Measurements from ENCODE around the gene JCHAIN.
"Not testable (repeated sequence)": the region's sequence is repeated elsewhere in the genome, so short reads cannot be mapped to it uniquely, and the experiment has no call there.

Gene JCHAIN

GRCh38 chr4:70687821-70688794 is 21.8 kb upstream of the JCHAIN start, which contains the start of gene UTP3:
TSS of gene UTP3 (plus strand) at chr4:70688532. CDS start at chr4:70688678, 146 bp downstream.
- peak; percentile 96 for DNase-seq

- DNase-seq: no peak
Observed at GRCh38 chr4:70687392-70687791, 21.1 kb upstream of the JCHAIN start.

DNA sequence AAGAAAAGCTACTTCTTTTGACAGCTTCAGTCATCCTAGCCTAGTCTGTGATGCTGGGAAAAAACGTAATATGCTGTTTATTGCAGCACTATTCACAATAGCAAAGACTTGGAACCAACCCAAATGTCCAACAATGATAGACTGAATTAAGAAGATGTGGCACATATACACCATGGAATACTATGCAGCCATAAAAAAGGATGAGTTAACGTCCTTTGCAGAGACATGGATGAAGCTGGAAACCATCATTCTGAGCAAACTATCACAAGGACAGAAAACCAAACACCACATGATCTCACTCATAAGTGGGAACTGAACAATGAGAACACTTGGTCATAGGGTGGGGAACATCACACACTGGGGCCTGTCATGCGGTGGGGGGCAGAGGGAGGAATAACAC is 15.8 kb upstream of the JCHAIN start:
- DNase-seq: not testable (repeated sequence)

- no peak for DNase-seq
Observed at GRCh38 chr4:70681704-70682103, 15.4 kb upstream of the JCHAIN start.

- DNase-seq: no peak
Observed at GRCh38 chr4:70680934-70681333, 14.6 kb upstream of the JCHAIN start.

DNA sequence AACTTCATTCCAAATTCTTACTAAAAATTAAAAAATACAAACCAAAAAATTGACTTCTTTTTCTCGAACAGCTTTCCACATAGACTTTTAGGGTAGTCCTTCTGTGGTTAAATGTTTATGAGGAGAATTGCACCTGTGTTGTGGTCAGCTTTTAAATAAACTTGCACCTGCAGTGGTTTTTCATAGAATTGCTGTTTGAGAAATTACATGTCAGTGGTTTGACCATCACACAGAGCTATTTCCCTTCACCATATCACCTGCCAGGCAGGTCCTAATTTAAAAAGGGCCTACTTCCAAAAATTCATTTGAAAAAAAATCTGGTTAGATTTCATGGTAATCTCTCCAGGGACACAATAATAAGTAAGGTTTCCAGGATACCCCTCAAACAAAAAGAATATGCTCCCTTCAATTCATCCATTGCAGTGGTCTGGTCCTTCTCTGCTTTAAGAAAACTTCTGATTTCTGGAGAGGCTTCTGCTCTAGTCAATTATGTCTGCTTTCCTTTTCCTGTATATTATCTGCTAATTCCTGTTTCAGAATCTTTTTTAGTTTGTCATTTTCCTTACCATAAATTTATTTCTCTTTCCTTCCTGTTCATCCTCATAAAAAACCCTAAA is 12.2 kb upstream of the JCHAIN start:
- no peak for DNase-seq

GRCh38 chr4:70676554-70677090 is 10.3 kb upstream of the JCHAIN start:
- no peak for DNase-seq

GRCh38 chr4:70674731-70675130 is 8.4 kb upstream of the JCHAIN start:
- no peak for DNase-seq

GRCh38 chr4:70674191-70674590 is 7.9 kb upstream of the JCHAIN start:
- DNase-seq: no peak

DNA sequence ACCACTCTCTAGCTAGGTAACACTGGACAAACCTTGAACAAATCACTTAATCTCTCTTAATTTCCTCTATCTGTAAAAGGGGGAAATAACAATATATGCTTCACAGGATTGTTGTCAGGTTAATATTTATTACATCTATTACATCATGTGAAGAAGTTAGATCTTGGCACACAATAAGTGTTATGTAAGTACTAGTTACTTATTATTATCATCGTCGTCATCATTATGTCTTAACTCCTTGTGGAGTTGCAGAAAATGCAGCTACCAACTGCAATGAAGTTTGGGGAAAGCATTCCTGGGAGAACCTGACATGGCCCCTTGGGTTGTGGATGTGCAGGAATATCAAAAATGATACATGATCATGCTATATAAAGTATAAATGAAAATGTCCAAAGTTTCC is 4.8 kb upstream of the JCHAIN start:
- DNase-seq: no peak

DNA sequence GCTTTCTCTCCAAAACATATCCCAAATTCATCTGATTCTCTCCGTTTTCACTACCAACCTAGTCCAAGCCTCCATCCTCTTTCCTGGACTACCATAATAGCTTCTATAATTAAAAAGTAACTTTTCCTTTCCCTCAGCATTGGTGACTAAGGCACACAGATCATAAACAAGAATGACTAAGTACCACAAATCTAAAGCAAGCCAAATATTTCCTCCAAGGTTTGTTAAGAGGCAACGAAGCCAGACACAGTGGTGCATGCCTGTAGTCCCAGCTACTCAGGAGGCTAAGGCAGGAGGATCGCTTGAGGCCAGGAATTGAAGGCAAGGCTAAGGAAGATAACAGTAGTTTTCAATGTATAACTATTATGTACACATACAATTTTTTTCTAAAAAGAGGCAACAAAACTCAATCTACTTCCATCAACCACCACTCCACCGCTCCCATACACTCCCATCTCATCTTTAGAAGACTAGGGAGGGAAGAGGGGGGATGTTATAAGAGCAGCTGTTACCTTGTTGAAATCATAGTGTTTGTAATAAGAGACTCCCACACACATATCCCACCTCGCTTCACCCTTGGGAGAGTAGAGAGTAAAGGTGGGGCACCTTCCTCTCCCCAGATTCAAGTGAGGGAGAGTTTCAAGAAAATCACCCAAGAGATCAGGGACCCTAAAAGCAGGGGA is 4.2 kb upstream of the JCHAIN start:
- DNase-seq: no peak

DNA sequence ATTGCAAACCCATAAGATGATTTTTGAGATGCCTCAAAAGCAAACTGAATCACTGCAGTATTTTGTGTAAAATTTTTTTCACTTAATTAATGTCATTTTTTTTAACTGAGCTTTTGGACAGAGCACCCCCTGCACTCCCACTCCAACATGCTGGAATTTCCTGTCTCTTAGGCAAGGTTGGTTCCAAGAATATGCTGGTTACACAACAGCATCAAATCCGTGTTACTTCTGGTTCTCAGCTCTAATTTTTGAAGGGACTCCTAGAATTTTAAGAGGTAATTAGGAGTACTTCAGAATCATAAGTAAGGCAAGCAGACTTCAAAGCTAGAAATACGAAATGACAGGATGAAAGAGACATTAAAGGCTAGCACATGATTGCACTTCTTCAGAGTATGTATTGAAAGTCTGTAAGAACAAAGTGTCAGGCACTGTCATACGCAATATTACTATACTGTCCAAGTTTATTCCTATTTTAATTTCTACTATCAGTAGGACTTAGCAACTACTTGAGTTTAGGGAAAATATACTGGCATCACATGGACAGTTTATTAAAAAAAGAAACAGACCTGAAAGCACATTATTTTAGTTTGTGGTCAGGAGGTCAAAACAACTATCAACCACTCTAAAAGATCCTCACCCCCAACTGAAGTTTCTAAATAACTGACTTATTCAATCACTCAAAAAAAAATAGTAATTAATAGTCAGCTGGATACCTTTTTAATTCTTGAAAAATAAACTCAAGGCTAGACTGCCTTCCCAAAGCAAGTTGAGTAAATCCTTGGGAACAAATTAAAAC is 1.6 kb upstream of the JCHAIN start:
- DNase-seq: no peak

GRCh38 chr4:70661309-70661922 is 4.9 kb downstream of the JCHAIN start:
- DNase-seq: not testable (repeated sequence)

- DNase-seq: no peak
Observed at GRCh38 chr4:70660106-70660505, 6.2 kb downstream of the JCHAIN start.

- no peak for DNase-seq
Observed at GRCh38 chr4:70658418-70658817, 7.9 kb downstream of the JCHAIN start.

DNA sequence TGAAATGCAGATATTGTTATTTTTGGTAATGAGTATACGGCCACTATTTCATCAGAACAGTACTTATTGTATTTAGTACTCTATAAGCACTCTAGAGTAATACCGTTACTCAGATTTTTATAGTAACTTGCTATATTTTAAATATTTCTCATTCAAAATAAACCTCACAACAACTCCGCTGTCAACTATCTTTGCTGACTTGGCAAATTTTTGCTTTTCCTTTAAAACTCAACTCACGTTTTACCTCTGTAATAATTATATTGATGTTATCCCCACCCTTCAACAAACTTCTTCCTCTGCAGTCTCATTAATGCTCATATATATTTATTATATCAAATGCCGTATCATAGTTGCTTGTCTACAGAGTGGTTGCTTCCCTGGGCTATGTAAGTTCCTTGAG is 9.0 kb downstream of the JCHAIN start:
- DNase-seq: no peak

- DNase-seq: no peak
Observed at GRCh38 chr4:70654605-70655011, 11.7 kb downstream of the JCHAIN start.

GRCh38 chr4:70651864-70652506 is 14.3 kb downstream of the JCHAIN start:
- peak; percentile 1 for DNase-seq

DNA sequence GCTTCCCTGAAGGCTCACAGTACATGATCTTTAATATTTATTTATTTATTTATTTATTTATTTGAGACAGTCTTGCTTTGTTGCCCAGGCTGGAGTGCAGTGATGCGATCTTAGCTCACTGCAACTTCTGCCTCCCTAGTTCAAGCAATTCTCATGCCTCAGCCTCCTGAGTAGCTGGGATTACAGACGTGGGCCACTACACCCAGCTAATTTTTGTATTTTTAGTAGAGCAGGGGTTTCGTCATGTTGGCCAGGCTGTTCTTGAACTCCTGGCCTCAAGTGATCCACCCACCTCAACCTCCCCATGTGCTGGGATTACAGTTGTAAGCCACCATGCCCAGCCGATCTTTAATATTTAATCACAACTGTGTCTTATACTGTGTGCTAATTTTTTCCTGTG is 15.6 kb downstream of the JCHAIN start:
- not testable (repeated sequence) for DNase-seq

DNA sequence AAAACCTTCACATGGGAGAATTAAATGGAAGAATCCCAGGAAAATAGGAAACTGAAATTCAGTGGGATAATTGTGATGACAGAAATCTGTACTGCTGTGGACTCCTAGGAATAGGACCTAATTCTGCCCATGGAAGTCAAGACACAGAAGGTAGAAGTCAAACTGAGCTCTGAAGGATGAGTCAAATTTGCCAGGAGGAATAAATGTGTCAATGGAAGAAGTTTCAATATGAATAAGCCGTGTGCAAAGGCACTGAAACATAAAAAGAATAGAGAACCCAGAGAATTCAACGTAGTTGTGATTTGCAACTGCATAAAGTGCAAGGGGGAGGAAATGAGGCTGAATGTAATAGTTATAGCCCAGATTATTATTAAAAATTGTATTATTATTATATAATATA is 26.1 kb downstream of the JCHAIN start:
- no peak for DNase-seq

DNA sequence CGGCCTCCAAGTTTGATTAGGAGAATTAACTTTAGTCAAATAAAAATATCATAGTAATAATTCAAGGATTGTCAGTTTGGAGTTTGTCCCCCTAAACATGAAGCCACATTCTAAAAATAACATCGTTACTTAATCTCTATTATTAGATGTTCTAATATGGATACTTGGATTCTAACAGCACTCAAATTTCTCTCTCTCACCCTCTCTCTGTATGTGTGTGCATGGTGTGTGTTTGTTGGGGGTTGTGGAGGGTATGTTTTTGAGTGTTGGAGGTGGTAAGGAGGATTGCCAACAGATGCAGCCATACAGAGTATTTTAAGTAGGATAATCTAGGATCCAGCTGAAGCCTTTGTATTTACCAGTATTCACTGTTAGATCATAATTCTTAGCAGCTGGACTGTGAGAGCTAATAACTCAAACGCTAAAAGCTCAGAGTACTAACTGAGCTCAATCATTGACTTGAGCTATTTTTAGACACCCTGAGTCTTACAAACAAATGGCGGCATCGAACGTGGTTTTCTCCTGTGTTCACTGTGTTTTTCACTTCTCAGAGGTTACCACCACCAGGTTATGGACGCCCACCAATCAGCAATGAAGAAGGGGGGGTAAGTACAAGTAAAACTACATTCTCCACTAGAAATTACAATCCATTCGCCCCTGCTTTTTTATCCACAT is 28.9 kb downstream of the JCHAIN start:
- DNase-seq: no peak
